Uterus (tissue), 2 donors: Measurements from ENCODE around the gene VPS72.

Experiments used
- POLR2A ChIP-seq, 2 donors: fragments of 450-650 bp; IDR thresholded peaks; one replicate each; pipeline ENCODE4 v1.6.1; 2016; ENCODE audit warnings: antibody characterized with exemption in 2 of 2, mild to moderate bottlenecking in 1 of 2, moderate library complexity in 1 of 2
- TF ChIP-seq, protein P1 (sequence below), 4 experiments: fragments of 200-600 bp in 2 of 4; fragments of 450-650 bp in 2 of 4; sonication (generic) in 2 of 4; IDR thresholded peaks; one replicate each; pipeline ENCODE4 v1.5.1; 2016 to 2019; ENCODE audit warnings: antibody characterized with exemption in 4 of 4, mild to moderate bottlenecking in 2 of 4, moderate library complexity in 1 of 4

DNA sequence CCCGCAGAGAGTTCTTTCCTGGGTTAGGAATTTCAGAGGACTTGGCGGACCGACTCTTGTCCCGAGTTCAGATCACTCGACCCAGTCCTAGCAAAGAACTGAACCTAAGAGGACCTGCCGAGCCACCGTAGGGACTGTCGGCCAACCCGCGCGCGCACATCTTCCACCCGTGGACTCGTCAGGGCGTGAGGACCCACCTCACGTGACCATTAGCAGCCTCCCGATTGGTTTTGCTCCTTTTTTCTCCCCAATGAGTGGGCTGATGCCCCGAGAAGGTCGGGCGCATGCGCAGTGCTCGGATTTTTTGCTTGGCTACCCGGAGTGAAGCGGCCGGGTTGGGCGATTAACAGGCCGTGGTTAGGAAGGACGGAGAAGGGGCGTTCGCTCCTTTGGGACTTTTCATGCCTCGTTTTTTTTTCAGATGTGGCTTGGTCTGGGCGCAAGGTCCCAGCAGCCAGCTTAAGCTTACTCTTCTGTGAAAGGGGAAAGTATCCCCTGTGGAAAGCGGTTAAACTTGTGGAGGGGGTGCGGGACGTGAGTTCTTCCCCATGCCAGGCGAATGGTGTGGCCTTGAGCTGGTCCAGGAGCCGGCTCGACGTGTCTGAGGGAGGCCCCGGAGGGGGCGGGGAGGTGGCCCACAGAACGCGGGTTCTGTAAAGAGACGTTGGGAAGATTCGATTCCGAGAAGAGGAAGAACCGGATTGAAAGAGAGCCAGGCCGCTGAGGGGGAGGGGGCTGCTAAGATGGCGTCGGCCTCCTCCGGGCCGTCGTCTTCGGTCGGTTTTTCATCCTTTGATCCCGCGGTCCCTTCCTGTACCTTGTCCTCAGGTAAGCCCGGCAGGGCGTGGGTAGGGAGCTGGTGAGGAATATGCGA, 8.5 kb upstream of the VPS72 start, which contains the start of gene PIP5K1A:
- TF ChIP-seq, protein P1, sequence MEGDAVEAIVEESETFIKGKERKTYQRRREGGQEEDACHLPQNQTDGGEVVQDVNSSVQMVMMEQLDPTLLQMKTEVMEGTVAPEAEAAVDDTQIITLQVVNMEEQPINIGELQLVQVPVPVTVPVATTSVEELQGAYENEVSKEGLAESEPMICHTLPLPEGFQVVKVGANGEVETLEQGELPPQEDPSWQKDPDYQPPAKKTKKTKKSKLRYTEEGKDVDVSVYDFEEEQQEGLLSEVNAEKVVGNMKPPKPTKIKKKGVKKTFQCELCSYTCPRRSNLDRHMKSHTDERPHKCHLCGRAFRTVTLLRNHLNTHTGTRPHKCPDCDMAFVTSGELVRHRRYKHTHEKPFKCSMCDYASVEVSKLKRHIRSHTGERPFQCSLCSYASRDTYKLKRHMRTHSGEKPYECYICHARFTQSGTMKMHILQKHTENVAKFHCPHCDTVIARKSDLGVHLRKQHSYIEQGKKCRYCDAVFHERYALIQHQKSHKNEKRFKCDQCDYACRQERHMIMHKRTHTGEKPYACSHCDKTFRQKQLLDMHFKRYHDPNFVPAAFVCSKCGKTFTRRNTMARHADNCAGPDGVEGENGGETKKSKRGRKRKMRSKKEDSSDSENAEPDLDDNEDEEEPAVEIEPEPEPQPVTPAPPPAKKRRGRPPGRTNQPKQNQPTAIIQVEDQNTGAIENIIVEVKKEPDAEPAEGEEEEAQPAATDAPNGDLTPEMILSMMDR (IDR thresholded peaks at IDR 0.05): peak in 1 of 4 experiments; percentile 18
- peak; percentile 74 to 77 for TF ChIP-seq POLR2A (IDR thresholded peaks at IDR 0.05)
